NCI-H2227 (cell line): Measurements from ENCODE around the gene IQGAP1.
"Not testable (repeated sequence)": the region's sequence is repeated elsewhere in the genome, so short reads cannot be mapped to it uniquely, and the experiment has no call there.

Experiments used
- DNase-seq: peaks from one replicate; lab custom pipeline; 2025; ENCODE audit not compliant: unreplicated experiment; lab: John Stamatoyannopoulos, UW

Gene IQGAP1

GRCh38 chr15:90410316-90410715 is 22.3 kb downstream of the IQGAP1 start:
- DNase-seq = not testable (repeated sequence)

DNA sequence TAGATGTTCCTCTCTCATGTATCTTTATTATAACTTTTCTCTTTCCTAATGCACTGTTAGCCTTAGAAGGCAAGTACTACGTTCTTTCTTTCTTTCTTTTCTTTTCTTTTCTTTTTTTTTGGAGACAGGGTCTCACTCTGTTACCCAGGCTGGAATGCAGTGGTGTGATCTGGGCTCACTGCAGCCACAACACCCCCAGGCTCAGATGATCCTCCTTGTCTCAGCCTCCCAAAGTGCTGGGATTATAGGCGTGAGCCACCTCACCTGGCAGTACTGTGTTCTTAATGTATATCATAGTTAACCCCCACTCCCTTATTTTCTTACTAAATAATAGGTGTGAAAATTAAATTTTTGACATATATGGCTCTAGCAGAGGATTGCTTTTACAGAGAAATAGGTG is 23.1 kb downstream of the IQGAP1 start:
- DNase-seq = no peak

DNA sequence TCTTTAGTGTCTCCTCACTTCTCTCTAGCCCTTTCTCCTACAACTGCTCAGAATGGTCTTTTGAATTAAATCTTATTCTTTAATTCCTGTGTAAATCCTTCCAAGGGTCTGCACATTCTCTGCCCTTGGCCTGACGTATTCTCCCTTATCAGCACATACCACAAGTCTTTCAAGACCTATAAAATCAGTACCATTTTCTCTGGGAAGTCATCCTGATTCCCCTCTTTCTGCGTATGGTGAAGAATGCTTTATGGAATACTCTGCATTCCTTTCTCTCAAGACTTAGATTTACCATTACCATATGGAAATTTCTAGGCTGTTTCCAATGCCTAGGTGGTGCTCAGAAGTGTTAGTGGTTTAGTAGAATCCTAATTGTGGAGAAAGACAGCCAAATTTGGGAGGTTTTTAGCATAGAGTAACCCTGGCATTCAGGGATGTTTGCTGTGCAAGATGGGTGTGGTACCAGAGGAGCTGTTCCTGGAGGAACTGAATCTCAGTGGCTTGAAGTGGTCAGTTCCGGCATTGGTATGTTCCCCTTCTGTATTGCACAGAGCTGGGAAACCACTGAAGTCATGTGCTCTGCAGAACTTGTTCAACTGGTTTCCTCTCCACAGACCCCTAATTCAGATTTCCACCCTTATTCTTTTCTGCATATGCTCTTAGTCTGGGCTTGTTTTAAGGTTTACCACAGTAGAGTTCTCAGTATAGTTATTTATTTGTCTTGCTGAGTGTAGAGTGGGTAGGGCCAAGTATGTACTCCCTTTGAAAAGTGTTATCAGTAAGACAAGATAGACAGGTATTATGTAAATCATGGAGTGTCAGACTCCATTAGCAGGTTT is 24.5 kb downstream of the IQGAP1 start:
- DNase-seq = no peak

DNA sequence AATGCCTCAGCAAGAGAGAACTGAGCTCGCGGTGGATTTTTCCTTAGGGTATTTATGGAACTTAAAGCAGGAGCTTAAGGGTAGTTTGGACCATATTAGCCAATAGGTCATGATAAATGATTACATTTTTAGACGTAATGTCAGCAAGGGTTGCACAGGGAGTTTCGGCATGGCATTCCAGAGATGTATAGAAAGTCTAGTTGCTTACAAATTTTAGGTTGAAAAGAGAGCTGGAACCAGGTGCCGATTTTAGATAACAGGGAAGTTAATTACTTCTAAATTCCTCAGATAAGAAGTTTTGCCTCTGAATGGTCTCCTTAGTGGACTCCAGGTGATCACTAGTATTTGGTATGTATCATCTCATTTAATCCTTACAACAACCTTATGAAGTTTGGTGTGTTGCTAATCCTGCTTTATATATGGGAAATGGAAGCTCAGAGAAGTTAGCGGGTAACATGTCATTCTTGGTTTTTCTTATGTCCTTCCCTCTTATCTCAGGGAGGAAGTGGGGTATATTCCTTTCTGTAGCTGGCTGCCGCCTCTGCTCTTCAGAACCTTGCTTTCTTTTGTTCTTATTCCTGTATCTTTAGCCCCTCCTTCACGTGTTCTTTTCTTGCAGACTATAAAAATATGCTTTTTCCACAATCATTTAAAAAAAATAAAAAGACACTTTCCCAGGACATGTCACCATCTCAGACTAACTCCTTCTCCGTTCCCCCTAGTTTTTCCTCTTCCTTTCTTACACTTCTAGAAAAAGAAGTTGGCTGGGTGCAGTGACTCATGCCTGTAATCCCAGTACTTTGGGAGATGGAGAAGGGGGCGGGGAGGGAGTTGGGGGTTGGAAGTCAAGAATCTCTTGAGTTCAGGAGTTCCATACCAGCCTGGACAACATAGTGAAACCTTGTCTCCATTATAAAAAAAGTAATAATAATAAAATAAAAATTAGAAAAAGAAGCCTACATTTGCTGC is 25.7 kb downstream of the IQGAP1 start:
- no peak for DNase-seq

GRCh38 chr15:90414408-90415028 is 26.5 kb downstream of the IQGAP1 start:
- DNase-seq = no peak

GRCh38 chr15:90416052-90416451 is 28.0 kb downstream of the IQGAP1 start:
- DNase-seq = not testable (repeated sequence)

DNA sequence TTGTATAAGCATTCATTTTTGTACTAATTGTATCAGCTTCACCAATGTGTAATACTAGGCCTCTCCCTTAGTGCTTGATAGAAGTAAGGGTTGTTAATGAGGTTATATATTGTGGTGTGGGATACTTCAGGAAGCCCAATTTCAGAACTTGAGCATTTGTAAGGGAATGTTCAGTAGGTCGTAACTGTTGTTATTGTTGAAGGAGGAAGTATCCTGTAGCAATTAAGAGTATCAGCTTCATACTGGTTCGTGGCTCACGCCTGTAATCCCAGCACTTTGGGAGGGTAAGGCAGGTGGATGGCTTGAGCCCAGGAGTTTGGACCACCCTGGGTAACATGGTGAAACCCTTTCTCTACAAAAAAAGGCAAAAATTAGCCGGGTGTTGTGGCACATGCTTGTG is 30.6 kb downstream of the IQGAP1 start:
- no peak for DNase-seq

GRCh38 chr15:90419206-90419605 is 31.2 kb downstream of the IQGAP1 start:
- no peak for DNase-seq

GRCh38 chr15:90419738-90420406 is 31.8 kb downstream of the IQGAP1 start:
- no peak for DNase-seq

DNA sequence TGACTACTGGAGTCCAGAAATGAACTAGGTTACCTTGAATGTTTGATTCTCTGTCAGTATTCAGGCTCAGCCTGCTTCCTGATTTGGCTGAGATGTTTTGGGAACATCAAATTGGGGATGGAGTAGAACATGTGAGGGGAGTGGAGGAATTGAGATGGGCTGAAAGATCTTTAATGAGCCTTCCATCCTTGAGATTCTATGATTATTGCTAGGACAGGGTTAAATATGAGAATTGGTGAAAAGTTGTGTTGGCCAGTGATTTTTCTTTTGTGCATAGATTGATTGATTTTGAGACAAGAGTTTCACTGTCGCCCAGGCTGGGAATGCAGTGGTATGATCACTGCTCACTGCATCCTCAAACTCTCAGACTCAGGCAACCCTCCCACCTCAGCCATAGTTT is 32.4 kb downstream of the IQGAP1 start:
- no peak for DNase-seq

DNA sequence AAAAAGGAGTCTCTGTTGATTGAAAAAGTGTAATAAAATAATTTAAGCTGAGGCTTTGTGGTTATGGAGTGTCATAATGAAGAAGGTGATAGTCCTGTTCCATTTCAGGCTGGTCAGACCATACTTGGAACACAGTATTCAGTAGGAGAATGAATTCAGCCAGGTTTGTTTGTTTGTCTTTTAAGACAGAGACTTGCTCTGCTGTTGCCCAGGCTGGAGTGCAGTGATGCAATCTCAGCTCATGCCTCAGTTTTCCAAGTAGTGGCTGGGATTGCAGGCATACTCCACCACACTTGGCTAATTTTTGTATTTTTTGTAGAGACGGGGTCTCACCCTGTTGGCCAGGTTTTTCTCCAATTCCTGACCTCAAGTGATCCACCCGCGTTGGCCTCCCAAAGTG is 33.5 kb downstream of the IQGAP1 start:
- DNase-seq = no peak

DNA sequence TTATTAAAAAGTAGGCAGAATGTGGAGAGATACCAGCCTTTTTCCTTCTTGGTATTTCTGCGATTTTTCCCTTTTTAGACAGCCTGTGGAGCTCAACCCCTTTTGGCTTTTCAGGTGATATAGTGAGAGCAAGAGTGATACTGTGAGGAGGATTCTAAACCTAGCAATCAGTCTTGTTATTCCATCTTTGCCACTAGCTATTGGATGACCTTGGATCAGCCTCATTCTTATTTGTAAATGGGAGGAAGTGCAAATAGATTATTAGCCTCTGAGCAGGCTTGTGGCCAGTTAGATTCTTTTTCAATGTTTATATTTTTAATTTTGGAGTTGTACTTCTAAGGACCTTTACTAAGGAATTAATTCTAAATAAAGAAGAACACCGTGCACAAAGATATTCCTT is 34.0 kb downstream of the IQGAP1 start:
- no peak for DNase-seq

GRCh38 chr15:90422936-90423335 is 34.9 kb downstream of the IQGAP1 start:
- no peak for DNase-seq

DNA sequence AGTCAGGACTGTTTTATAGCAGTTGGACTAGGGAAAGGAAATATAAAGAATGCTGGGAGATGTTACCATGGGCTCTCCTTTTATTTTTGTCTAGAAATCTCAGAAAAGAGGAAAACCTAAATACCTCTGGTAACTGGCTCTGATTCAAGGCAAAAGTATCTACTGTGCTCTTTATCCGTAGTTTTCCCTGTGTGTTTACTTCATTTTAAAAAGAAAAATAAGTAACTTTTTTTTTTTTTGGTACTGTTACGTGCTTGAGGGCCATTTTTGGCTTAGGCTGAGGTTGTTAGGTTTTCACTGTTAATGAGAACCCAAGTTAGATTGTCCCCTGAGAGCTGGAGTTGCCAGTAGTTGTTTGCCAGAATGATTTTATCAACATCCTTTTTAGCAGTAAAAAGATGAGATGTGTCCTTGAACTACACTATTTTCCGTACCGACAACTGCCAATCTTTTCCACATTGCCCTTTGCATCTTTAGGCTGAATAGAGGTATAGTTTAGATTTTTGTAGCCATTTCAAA is 35.8 kb downstream of the IQGAP1 start:
- DNase-seq = no peak

DNA sequence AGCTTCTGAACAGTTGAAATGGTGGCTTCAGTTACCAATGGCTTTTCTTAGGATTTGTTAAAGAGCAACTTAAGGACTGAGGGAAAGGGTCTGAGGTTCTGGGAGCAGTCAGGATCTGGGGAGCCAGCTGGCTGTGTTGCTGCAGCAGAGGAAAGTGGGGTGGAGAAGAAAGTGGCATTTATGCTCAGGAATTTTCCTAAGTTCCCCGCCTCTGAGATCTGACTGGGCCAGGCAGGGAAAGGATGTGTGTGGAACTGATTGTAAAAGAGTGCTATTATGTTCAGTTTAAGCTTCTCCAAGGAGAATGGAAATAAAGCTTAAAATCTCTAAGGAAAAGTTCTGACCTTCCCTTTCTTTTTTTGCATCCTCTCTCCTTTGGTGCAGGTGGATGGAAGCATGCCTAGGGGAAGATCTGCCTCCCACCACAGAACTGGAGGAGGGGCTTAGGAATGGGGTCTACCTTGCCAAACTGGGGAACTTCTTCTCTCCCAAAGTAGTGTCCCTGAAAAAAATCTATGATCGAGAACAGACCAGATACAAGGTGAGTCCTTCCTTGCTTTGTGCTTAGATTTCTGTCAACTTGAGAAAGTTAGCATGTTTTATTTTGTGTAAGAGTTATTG is 37.8 kb downstream of the IQGAP1 start:
- no peak for DNase-seq

DNA sequence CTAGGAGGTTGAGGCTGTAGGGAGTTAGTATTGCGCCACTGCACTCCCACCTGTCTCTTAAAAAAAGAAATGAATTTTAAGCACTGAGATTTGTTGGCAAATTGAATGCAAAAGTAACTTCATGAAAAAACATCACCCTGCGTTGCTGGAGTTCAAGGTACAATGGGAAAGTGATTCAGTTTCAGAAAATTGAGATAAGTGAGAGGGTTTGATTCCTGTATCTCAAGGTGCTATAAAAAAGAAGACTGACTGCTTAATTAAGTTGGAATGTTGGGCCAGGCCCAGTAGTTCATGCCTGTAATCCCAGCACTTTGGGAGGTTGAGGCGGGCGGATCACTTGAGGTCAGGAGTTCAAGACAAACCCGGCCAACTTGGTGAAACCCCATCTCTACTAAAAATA is 39.1 kb downstream of the IQGAP1 start:
- no peak for DNase-seq

DNA sequence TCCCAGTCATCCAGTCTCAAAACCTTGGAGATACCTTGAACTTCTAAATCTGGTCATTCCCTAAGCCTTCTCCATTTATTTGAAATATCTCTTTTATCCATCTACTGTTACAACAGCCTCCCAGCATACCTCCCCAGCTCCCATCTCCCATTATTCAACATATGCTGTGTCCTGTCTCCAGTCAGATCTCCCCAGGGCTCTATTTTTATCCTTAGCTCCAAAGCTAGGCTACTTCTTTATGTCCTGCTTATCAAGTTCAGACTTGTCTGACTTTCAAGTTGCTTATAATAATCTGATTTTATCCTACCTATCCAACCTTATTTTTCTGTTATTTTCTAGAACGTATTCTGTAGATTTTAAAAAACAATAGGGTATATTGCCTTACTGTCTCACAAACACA is 44.2 kb downstream of the IQGAP1 start:
- DNase-seq = no peak

DNA sequence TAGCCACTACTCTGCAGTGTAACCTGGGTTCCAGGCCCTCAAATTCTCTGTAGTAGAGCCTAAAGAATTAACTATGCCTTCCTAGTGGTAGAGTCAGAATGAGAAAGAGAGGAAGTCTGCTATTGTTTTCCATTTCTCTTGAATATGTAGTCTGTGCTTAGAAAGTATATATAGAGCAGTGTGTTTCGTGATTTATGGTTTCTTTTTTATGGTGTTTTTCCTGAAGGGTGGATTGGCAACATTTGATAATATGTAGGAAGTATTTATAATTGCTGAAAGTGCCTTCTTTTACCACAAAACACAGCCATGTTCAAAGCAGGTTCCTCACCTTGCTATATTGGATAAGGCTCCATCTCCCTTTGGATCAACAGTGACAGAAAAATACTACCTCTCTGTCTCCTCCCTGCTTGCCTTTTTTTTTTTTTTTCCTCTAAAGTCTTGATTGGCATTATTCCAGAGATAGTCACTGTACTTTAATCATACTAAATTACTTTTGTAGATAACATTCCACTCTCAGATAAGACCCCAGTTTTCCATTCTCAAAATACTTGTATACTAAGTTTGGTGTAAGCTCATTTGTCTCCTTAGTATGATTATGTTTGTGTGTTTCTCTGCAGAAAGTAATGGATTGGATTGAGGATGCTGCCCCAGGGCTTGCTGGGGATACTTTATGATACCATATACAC is 47.8 kb downstream of the IQGAP1 start:
- no peak for DNase-seq

- no peak for DNase-seq
Observed at GRCh38 chr15:90436952-90437351, 48.9 kb downstream of the IQGAP1 start.

DNA sequence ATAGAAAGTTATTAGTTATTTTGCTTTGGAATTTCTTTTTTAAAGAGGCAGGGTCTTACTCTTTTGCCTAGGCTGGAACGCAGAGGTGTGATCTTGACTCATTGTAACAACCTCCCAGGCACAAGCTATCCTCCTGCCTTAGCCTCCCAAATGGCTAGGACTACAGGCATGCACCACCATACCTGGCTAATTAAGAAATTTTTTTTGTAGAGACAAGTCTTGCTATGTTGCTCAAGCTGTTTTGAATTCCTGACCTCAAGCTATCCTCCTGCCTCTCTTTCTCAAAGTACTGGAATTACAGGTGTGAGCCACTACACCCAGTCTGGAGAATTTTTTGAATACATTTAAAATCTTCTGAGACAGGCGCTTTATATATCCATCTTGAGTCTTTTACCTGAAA is 49.5 kb downstream of the IQGAP1 start:
- DNase-seq = no peak
